Activated CD4-positive, alpha-beta T cell treated with anti-CD3 and anti-CD28 coated beads for 48 hours (primary cell): ENCODE measurements around the gene ARPC1B.
A peak's percentile ranks its signal among the peaks of the same experiment; 100 is the strongest.
"Not testable (repeated sequence)": the region's sequence is repeated elsewhere in the genome, so short reads cannot be mapped to it uniquely, and the experiment has no call there.

Experiments
- DNase-seq: peaks from one replicate; pipeline ENCODE4 v3.0.0-alpha.2; 2020

ARPC1B gene

GRCh38 chr7:99369767-99370391, 4.7 kb upstream of the ARPC1B start:
- no peak for DNase-seq

GRCh38 chr7:99371376-99371920, 3.1 kb upstream of the ARPC1B start:
- DNase-seq, result no peak

- no peak for DNase-seq
These were observed 2.0 kb upstream of the ARPC1B start for GRCh38 chr7:99372275-99373090.

DNA sequence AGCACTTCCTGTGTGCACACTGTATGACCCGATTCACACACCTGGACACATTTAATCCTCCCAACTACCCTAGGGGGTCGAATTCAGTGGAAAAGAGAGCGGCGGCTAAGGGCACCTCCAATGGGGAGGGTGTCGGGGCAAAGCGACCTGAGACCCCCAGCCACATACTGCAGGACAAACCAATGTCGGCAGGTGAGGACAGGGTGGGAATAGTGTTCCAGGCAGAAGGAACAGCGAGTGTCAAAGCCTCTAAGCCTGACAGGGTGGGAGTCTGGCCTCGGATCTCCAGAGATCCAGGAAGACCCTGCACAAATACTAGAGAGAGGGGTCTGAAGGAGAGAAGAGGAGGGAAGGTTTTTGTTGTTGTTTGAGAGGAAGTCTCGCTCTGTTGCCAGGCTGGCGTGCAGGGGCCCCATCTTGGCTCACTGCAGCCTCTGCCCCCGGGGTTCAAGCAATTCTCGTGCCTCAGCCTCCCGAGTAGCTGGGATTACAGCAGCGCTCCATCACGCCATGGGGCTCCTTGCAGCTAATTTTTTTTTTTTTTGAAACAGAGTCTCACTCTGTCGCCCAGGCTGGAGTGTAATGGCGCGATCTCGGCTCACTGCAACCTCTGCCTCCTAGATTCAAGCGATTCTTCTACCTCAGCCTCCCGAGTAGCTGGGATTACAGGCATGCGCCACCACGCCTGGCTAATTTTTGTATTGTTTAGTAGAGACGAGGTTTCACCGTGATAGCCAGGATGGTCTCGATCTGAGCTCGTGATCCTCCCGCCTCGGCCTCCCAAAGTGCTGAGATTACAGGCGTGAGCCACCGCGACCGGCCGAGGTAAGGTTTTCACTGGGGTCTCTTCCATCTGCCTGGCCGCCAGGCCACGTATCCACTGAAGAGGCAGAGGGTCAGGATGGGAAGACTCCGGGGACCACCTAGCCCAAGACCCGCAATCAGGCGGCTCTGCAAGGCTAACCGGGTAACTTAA, 1.2 kb upstream of the ARPC1B start:
- no peak for DNase-seq

GRCh38 chr7:99375070-99375807, 709 bp downstream of the ARPC1B start:
- peak; percentile 77 for DNase-seq

GRCh38 chr7:99379043-99379577, 4.6 kb downstream of the ARPC1B start:
- peak; percentile 60 for DNase-seq

DNA sequence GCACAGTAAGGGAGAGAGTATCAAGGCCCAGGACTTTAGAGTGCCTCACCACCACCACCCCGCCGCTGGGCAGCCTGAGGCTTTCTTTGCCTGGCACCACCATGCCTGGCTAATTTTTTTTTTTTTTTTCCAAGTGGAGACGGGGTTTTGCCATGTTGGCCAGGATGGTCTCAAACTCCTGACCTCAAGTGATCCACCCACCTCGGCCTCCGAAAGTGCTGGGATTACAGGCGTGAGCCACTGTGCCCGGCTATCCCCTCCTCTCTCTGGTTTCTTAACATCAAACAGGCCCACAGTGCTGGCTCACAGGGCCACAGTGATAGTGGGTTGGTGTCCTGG, 5.1 kb downstream of the ARPC1B start:
- DNase-seq, result not testable (repeated sequence)

DNA sequence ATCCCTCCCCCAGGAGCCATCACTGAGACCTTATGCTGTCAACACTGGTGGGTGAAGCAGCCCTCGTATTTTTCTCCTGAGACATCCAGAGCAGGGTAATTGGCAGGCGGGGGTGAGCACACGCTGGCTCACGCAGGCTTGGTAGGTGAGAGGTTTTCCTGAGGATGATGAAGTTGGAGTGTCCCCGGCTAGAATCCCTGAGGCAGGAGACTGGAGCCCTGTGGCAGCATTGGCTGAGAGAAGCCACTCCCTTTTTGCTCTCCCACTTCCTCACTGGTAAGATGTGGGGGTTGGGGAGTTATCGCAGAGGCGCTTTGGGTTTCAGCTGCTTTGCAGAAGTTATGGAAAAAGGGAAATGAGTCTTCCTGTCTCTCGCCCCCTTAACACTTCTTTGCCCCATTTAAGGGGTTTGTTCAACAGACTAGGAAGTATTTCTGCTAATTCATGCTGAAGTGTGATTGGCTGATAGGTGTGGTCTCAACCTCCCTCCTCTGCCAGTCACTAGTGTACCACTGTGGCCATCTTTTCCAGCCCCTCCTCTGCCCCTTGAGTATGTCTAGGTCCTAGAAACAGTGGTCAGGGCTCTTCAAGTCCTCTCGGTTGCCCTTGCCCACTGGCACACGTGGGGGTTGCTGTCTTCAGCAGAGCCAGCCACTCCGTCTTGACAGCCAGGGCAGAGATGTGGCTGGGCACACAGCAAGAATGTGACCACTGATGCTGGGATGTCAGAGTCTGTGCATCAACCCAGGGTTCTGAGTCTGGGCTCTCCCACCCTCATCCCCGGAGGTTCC, 5.7 kb downstream of the ARPC1B start:
- DNase-seq, result peak; percentile 64

DNA sequence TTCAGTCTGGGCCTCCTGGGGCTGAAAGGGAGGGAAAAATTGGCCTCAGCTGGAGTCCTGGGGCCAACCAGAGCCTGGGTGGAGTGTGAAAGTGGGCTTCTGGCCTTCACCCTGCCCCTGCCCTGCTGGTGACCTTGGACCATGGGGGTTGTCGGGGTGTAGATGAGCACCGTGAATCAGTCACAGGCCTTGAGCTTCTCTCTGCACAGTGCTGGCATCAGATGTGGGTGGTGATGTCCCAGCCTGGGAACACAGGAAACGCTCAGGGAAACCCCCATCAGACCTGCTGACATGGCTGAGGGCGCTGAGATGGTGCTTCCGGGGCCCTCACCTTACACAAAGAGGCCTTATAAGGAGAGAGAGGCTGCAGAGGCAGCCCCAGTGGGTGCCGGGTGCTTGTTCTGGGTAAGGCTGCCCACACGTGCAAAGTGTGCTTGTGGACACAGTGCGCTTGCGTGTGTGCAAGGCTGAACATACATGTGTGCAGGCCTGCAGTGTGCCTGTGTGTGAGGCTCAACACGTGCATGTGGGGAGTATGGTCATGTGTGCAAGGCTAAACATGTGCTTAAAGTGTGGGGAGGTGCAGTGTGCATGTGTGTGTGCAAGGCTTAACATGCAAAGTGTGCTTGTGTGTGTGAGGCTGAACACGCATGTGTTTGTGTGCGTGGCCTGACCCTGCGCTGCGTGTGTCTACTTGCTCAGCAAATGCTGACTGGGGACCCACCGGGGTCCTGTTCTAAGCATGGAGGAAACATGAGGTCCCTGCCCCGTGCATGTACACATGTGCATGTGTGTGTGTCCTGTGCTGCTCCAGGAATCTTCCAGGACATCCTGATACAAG, 6.5 kb downstream of the ARPC1B start:
- peak; percentile 93 for DNase-seq

DNA sequence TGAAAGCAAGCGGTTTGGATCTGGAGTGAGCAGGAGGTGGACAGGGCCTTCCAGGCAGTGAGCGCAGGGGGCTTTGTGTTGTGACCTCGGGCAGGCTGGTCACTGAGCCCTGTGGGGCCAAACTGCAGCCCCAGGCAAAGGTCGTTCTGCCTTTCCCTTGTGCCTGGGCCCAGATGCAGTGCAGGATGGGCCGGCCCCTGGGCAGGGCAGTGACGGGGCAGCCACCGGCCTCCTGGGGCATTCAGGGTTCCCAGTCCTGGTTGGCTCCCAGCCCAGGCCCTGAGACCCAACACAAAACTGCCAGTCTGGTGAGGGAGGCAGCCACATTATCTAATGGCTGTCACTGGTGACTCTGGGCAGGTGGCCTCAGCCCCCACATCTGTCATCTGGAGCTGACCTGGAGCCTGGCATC, 7.1 kb downstream of the ARPC1B start:
- DNase-seq, result no peak

GRCh38 chr7:99383203-99383602, 8.7 kb downstream of the ARPC1B start:
- DNase-seq, result no peak

DNA sequence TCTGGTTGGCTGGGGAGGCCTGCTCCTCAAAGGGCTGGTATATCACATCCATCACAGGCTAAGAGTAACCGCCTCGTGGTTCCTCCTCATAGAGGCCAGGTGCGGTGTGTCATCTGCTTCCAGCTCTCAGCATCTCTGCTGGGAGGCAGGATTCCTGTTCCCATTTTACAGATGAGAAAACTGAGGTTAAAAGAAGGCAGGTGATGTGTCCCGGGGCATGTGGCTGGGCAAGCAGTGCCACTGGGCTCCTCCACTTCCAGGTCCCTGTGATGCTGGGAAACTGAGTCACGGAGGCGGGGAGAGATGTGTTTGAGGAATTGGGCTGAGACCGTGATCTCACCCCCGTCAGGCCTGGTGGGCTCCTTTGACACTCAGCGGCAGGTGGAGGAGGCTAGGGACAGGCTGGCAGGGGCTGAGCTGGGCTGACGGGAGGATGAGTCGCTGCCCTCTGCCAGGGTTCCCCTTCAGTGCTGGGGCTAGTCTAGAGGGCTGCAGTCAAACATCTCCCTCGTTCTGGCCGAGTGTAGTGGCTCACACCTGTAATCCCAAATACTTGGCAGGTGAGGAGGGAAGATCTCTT, 9.4 kb downstream of the ARPC1B start:
- DNase-seq, result no peak

DNA sequence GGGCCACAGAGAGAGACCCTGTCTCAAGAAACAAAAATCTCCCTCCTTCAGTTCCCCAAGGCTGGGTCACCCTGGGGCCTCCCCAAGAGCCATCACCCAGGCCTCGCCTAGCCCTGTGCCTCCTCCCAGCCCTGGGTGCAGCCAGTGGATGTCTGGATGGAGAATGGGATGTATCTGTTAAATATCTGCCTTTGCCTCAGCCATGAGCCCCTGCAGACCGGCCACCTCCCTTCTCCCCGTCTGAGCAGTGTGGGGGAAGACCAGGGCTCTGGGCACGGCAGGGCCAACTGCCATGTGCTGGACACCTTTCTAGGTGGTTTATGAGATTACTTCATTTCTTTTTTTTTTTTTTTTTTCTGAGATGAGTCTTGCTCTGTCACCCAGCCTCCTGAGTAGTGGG, 10.0 kb downstream of the ARPC1B start:
- no peak for DNase-seq

GRCh38 chr7:99385564-99385963, 11.0 kb downstream of the ARPC1B start:
- DNase-seq, result no peak

- no peak for DNase-seq
These were observed 12.2 kb downstream of the ARPC1B start for GRCh38 chr7:99386584-99387238.

DNA sequence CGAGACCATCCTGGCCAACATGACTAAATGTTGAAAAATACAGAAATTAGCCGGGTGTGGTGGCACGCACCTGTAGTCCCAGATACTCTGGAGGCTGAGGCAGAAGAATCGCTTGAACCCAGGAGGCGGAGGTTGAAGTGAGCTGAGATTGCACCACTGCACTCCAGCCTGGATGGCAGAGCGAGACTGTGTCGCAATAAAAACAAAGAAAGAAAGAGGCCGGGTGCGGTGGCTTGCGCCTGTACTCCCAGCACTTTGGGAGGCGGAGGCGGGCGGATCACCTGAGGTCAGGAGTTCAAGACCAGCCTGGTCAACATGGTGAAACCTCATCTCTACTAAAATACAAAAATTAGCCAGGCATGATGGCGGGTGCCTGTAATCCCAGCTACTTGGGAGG, 12.7 kb downstream of the ARPC1B start:
- not testable (repeated sequence) for DNase-seq

DNA sequence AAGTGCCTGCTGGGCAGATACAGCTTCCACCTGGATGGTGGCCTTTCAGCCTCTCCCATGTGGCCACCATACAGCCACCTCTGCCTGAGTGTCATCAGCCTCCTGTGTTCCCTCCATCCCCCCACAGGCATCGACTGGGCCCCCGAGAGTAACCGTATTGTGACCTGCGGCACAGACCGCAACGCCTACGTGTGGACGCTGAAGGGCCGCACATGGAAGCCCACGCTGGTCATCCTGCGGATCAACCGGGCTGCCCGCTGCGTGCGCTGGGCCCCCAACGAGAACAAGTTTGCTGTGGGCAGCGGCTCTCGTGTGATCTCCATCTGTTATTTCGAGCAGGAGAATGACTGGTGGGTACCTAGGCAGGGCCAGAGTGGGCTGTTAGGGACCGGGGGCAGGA, 13.4 kb downstream of the ARPC1B start:
- no peak for DNase-seq

GRCh38 chr7:99389772-99390171, 15.2 kb downstream of the ARPC1B start:
- no peak for DNase-seq

DNA sequence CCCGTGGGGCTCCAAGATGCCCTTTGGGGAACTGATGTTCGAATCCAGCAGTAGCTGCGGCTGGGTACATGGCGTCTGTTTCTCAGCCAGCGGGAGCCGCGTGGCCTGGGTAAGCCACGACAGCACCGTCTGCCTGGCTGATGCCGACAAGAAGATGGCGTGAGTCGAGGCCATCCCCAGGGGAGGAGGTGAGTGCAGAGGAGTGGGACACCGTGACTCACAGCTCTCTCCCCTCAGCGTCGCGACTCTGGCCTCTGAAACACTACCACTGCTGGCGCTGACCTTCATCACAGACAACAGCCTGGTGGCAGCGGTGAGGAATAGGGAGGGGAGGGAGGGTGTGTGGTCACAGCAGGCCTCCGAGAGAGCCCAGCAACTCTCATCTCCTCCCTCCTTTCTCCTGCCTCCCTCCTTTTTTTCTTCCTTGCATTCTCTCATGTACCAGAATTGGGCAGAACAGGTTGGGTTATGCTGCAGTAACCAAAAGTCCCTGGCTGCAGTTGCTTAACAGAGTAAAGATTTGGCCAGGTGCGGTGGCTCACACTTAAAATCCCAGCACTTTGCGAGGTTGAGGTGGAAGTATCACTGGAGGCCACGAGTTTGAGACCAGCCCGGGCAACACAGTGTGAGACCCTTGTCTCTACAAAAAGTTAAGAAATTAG, 16.5 kb downstream of the ARPC1B start:
- DNase-seq, result no peak
